IPS-20b (cell line): Measurements from ENCODE around the gene ARMC9.
A peak's percentile ranks its signal among the peaks of the same experiment; 100 is the strongest.
"Not testable (repeated sequence)": the region's sequence is repeated elsewhere in the genome, so short reads cannot be mapped to it uniquely, and the experiment has no call there.

Source experiments
- H3K27ac ChIP-seq: one replicate; pipeline ENCODE4 v1.5.1; 2013; ENCODE audit warnings: low read length
- H3K27me3 ChIP-seq: 2 replicates; pipeline ENCODE4 v1.6.1; 2013; ENCODE audit warnings: mild to moderate bottlenecking, low read length, inconsistent platforms; ENCODE audit not compliant: insufficient read depth
- H3K36me3 ChIP-seq: 2 replicates; pipeline ENCODE4 v1.6.1; 2013; ENCODE audit warnings: low read depth, mild to moderate bottlenecking, inconsistent platforms, low read length, moderate library complexity; ENCODE audit not compliant: insufficient read depth
- H3K4me1 ChIP-seq: 2 replicates; pipeline ENCODE4 v1.6.1; 2013; ENCODE audit warnings: mild to moderate bottlenecking, control low read depth, inconsistent platforms, low read length, moderate library complexity; ENCODE audit not compliant: insufficient read depth
- H3K4me3 ChIP-seq: 2 replicates; pipeline ENCODE4 v1.5.1; 2013; ENCODE audit warnings: mild to moderate bottlenecking, low read length, inconsistent platforms
- H3K9ac ChIP-seq: 2 replicates; pipeline ENCODE4 v1.6.1; 2013; ENCODE audit warnings: low read depth, mild to moderate bottlenecking, inconsistent platforms, low read length, moderate library complexity
- H3K9me3 ChIP-seq: 2 replicates; pipeline ENCODE4 v1.6.1; 2013; ENCODE audit warnings: mild to moderate bottlenecking, low read depth, low read length, inconsistent platforms; ENCODE audit not compliant: insufficient read depth

ARMC9 gene

GRCh38 chr2:231375994-231376615 is 177.7 kb downstream of the ARMC9 start:
- H3K36me3 ChIP-seq, H3K4me3 ChIP-seq, H3K27ac ChIP-seq, H3K27me3 ChIP-seq, H3K9me3 ChIP-seq: not testable (repeated sequence)
- Histone ChIP-seq H3K9ac (peak overlapping the region; percentile 59; the same call in 1 of the 2 replicates), H3K4me1 (peaks cover 37% of the 10 kb centered on the region; the same call in 1 of the 2 replicates)

GRCh38 chr2:231376857-231377256 is 178.4 kb downstream of the ARMC9 start:
- Histone ChIP-seq H3K4me1 (peaks cover 29% of the 10 kb centered on the region; the same call in 1 of the 2 replicates), H3K9ac (peak overlapping the region; percentile 63; the same call in 1 of the 2 replicates), H3K27ac (peak overlapping the region; percentile 93), H3K4me3 (peak overlapping the region; percentile 24; the same call in 1 of the 2 replicates), H3K27me3 (no peaks in the 10 kb centered on the region), H3K36me3 (no peaks in the 10 kb centered on the region), H3K9me3 (no peaks in the 10 kb centered on the region)

GRCh38 chr2:231378026-231378722 is 179.7 kb downstream of the ARMC9 start:
- Histone ChIP-seq H3K27ac (no peak overlapping the region), H3K9ac (no peak overlapping the region; the same call in 1 of the 2 replicates), H3K27me3 (no peaks in the 10 kb centered on the region), H3K4me3 (no peak overlapping the region), H3K4me1 (peaks cover 28% of the 10 kb centered on the region; the same call in 1 of the 2 replicates), H3K36me3 (no peaks in the 10 kb centered on the region), H3K9me3 (no peaks in the 10 kb centered on the region)

- H3K27me3 ChIP-seq = no peaks in the 10 kb centered on the region
- H3K4me3 ChIP-seq = no peak overlapping the region
- H3K27ac ChIP-seq = no peak overlapping the region
Measured at GRCh38 chr2:231379266-231380215, 181.1 kb downstream of the ARMC9 start.

GRCh38 chr2:231380307-231380706 is 181.9 kb downstream of the ARMC9 start:
- Histone ChIP-seq H3K9me3 (peaks cover 5% of the 10 kb centered on the region; the same call in 1 of the 2 replicates), H3K27me3 (no peaks in the 10 kb centered on the region), H3K4me1 (peaks cover 22% of the 10 kb centered on the region; the same call in 1 of the 2 replicates), H3K4me3 (no peak overlapping the region), H3K9ac (no peak overlapping the region), H3K27ac (no peak overlapping the region), H3K36me3 (no peaks in the 10 kb centered on the region)

More at GRCh38 chr2:231379266-231380215, 181.1 kb downstream of the ARMC9 start:
- peaks cover 28% of the 10 kb centered on the region; the same call in 1 of the 2 replicates for H3K4me1 ChIP-seq
- H3K36me3 ChIP-seq = no peaks in the 10 kb centered on the region
- no peak overlapping the region for H3K9ac ChIP-seq
- H3K9me3 ChIP-seq = no peaks in the 10 kb centered on the region

GRCh38 chr2:231380991-231381847 is 182.8 kb downstream of the ARMC9 start:
- H3K27me3 ChIP-seq = no peaks in the 10 kb centered on the region
- peaks cover 5% of the 10 kb centered on the region; the same call in 1 of the 2 replicates for H3K9me3 ChIP-seq
- H3K4me1 ChIP-seq = peaks cover 13% of the 10 kb centered on the region; the same call in 1 of the 2 replicates
- no peaks in the 10 kb centered on the region for H3K36me3 ChIP-seq
- H3K27ac ChIP-seq = no peak overlapping the region
- no peak overlapping the region for H3K9ac ChIP-seq
- H3K4me3 ChIP-seq = no peak overlapping the region

GRCh38 chr2:231382116-231382515 is 183.7 kb downstream of the ARMC9 start:
- H3K27me3 ChIP-seq = no peaks in the 10 kb centered on the region
- H3K27ac ChIP-seq = no peak overlapping the region
- peaks cover 8% of the 10 kb centered on the region; the same call in 1 of the 2 replicates for H3K4me1 ChIP-seq
- H3K9ac ChIP-seq = no peak overlapping the region
- H3K36me3 ChIP-seq = no peaks in the 10 kb centered on the region
- H3K4me3 ChIP-seq = no peak overlapping the region
- peaks cover 5% of the 10 kb centered on the region for H3K9me3 ChIP-seq

- Histone ChIP-seq H3K9ac (no peak overlapping the region), H3K27ac (no peak overlapping the region), H3K4me3 (no peak overlapping the region), H3K9me3 (peaks cover 5% of the 10 kb centered on the region), H3K27me3 (no peaks in the 10 kb centered on the region), H3K4me1 (no peaks in the 10 kb centered on the region; the same call in 1 of the 2 replicates), H3K36me3 (no peaks in the 10 kb centered on the region)
Measured at GRCh38 chr2:231383416-231384108, 185.1 kb downstream of the ARMC9 start.

- no peaks in the 10 kb centered on the region for H3K27me3 ChIP-seq
- H3K4me1 ChIP-seq = no peaks in the 10 kb centered on the region
- H3K9me3 ChIP-seq = peaks cover 5% of the 10 kb centered on the region
- no peak overlapping the region for H3K27ac ChIP-seq
- H3K9ac ChIP-seq = no peak overlapping the region
- H3K4me3 ChIP-seq = no peak overlapping the region
- no peaks in the 10 kb centered on the region for H3K36me3 ChIP-seq
Measured at GRCh38 chr2:231384109-231384435, 185.6 kb downstream of the ARMC9 start.

- Histone ChIP-seq H3K36me3 (no peaks in the 10 kb centered on the region), H3K9me3 (peaks cover 5% of the 10 kb centered on the region), H3K4me1 (no peaks in the 10 kb centered on the region), H3K4me3 (no peak overlapping the region), H3K27me3 (no peaks in the 10 kb centered on the region), H3K27ac (no peak overlapping the region), H3K9ac (no peak overlapping the region)
Measured at GRCh38 chr2:231384970-231385369, 186.5 kb downstream of the ARMC9 start.
